Middle frontal gyrus (tissue), 1 donor: Measurements from ENCODE around the gene PARD6G.
"Not testable (repeated sequence)": the region's sequence is repeated elsewhere in the genome, so short reads cannot be mapped to it uniquely, and the experiment has no call there.

Experiments
- DNase-seq: peaks from one replicate; pipeline ENCODE4 v3.0.0-alpha.2; 2015; ENCODE audit warnings: low spot score; ENCODE audit errors: extremely low spot score

The PARD6G gene

DNA sequence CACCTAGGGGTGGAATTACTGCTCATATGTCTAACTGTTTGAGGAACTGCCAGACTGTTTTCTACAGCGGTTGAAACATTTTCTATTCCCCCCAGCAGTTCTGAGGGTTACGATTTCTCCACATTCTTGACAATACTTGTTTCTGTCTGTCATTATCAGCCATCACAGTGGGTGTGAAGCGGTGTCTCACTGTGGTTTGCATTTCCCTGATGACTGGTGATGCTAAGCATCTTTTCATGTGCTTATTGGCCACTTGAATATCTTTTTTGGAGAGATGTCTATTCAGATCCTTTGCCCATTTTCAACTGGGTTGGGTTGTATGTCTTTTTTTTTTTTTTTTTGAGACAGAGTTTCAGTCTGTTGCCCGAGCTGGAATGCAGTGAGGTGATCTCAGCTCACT, 75.3 kb downstream of the PARD6G start:
- DNase-seq = no peak

GRCh38 chr18:80171054-80171872, 76.1 kb downstream of the PARD6G start:
- DNase-seq = no peak

DNA sequence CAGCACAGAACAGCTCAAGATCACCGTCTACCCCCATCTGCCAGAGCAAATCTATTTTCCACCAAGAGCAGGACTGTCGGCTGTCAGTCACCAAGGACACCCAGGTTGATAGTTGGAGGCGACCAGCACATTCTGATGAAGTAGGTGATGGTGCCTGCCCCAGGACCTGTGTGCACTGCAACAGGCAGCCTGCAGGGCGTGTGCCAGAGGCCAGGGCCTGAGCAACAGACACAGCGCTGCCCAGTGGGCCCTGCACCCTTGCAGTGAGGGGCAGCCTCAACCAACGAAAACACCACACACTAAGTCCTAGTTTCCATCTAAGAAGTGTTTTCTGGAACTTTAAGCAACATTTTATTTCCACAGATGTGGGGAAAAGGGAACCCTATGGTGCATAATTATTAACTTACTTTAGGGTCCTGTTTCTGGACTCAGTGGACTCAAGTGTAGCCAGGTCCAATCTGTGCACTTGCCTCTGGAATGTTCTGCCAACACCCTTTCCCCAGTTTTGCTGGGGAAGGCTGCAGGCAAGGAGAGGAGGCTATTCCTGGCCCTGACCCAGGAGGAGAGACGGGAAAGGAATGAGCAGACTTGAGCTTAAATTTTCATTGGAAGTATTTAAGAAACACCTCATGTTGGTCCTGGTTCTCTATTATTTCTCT, 76.8 kb downstream of the PARD6G start:
- no peak for DNase-seq

GRCh38 chr18:80169607-80170006, 77.7 kb downstream of the PARD6G start:
- no peak for DNase-seq

GRCh38 chr18:80168982-80169381, 78.3 kb downstream of the PARD6G start:
- no peak for DNase-seq

DNA sequence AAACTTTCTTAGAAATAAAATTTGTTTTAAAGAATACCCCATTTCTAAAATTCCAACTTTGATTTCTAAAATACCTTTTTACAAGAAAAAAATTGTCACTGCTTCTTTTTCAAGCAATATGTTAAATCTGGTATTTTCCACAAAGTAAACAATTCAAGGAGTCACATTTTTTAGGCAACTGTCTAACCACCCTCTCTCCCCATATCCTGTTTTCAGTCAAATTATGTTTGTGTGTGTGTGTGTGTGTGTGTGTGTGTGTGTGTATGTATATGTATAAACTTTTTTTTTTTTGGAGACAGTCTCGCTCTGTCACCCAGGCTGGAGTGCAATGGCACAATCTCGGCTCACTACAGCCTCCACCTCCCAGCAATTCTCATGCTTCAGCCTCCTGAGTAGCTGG, 79.0 kb downstream of the PARD6G start:
- no peak for DNase-seq

GRCh38 chr18:80167931-80168330, 79.4 kb downstream of the PARD6G start:
- DNase-seq = no peak

DNA sequence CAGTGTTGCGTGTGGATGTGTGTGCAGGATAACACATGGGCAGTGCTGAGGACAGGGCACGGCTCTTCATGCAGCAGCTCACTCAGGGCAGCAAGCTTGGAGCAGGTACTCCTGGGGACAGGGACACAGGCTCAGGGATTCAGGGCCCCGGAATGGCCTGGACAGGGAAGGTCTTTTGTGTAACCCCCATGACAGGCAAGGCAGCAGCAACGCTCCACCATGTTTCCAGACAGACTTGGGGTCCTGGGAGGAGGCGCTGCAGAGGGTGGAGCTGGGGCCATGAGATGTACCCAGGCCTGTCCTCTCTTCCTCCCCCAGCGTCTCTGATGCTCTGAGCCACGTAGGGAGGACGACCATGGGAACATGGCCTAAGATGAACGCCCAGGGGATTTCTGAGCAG, 80.0 kb downstream of the PARD6G start:
- DNase-seq = no peak

DNA sequence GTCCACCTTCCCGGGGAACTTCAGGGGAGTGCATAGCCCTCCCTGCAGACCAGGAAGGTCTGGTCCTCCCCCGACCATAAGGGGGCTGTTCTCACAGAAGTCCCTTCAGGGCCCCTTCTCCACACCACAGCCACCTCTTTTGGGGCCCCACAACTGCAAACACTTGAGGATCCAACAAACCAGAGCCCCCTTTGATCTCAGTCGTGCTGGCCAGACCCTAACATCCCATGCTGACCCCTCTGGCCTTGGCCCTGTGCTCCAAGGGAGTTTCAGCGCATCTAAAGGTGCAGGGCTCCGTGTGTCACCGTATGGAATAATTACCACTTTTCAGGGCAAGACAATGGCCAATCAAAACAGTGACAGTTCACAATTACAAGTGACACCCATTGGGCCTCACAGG, 80.6 kb downstream of the PARD6G start:
- DNase-seq = no peak

- no peak for DNase-seq
These were observed 81.1 kb downstream of the PARD6G start for GRCh38 chr18:80166240-80166639.

DNA sequence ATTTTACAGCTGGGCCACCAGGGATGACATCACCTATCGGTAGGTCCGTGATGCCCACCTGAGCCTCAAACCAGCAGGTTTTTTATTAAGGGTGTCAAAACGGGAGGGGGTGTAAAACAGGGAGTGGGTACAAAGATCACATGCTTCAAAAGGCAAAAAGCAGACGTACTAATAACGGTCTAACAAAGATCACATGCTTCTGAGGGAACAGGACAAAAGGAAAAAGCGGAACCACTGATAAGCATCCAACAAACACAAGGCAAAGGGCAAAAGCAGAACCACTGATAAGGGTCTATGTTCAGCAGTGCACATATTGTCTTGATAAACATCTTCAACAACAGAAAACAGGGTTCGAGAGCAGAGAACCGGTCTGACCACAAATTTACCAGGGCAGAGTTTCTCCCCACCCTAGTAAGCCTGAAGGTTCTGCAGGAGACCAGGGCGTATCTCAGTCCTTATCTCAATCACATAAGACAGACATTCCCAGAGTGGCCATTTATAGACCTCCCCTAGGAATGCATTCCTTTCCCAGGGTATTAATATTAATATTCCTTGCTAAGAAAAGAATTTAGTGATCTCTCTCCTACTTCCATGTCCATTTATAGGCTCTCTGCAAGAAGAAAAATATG, 82.5 kb downstream of the PARD6G start:
- DNase-seq = not testable (repeated sequence)

GRCh38 chr18:80163183-80163582, 84.1 kb downstream of the PARD6G start:
- no peak for DNase-seq

DNA sequence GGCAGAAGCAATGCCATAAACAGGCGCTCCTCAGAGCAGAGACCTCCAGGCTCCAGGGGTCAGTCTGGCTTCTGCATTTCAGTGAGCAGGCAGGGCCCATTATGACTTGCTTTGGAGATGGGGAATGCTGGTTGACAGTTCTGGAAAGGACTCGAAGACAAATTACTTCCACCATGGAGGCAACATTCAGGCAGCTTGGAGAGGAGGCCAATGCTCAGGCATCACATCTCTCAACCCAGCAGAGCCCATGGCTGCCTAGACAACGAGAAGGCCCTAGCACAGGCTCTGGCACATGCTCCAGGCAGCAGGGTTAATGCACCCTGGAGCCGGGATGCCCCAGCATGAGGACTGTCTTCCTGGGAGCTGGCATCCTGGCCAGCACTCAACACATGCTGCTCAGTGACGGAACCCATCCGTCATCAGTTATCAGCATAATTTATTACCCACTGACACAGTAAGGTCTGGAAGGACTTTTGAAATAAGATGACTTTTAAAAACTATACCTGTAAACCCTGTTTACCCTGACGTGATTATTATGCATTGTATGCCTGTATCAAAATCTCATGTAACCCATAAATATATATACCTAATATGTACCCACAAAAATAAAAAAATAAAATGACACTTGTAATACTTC, 85.4 kb downstream of the PARD6G start:
- no peak for DNase-seq

- DNase-seq = no peak
These were observed 87.3 kb downstream of the PARD6G start for GRCh38 chr18:80159713-80160636.

DNA sequence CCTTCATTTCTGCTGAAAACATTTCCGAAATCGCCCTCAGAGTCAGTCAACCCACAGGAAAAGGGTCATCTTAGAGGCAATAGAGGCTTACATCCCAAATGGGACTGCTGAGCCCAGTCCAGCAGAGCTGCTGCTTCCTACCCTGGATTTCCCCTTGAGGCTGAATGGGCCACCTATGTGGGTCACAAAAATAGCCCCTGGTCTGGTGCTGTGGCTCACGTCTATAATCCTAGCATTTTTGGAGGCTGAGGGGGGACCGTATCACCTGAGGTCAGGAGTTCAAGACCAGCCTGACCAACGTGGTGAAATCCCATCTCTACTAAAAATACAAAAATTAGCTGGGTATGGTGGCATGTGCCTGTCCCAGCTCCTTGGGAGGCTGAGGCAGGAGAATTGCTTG, 88.9 kb downstream of the PARD6G start:
- DNase-seq = no peak

DNA sequence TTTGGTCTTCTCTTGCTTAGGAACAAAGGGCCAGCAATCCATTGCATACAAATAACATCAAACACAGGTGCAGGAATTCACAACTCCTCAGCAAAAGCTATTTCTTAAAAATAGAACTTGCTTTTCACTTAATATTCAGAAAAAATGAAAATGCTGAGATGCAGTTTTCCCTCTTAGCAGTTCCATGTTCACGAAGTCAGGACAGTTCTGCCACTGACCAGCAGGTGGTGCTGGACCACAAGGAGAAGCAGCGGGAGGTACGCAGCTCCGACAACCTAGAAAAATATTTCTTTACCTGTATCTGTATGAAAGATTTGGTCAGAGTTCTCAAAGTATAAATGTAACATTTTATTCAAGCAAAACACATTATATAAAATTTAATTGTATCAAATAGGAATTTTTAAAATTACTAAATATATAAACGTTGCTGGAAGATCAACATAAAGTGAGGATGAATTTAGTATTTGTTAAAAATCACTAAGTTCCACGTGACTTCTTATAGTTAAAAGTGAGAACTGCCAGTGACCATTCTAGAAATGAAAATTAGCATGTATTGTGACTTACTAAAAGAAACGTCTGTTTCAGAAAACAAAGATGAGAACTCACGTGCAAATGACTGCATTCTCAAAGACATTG, 89.5 kb downstream of the PARD6G start:
- peak; percentile 86 for DNase-seq

GRCh38 chr18:80154293-80154692, 93.0 kb downstream of the PARD6G start:
- DNase-seq = no peak

- DNase-seq = no peak
These were observed 97.6 kb downstream of the PARD6G start for GRCh38 chr18:80149667-80150066.

DNA sequence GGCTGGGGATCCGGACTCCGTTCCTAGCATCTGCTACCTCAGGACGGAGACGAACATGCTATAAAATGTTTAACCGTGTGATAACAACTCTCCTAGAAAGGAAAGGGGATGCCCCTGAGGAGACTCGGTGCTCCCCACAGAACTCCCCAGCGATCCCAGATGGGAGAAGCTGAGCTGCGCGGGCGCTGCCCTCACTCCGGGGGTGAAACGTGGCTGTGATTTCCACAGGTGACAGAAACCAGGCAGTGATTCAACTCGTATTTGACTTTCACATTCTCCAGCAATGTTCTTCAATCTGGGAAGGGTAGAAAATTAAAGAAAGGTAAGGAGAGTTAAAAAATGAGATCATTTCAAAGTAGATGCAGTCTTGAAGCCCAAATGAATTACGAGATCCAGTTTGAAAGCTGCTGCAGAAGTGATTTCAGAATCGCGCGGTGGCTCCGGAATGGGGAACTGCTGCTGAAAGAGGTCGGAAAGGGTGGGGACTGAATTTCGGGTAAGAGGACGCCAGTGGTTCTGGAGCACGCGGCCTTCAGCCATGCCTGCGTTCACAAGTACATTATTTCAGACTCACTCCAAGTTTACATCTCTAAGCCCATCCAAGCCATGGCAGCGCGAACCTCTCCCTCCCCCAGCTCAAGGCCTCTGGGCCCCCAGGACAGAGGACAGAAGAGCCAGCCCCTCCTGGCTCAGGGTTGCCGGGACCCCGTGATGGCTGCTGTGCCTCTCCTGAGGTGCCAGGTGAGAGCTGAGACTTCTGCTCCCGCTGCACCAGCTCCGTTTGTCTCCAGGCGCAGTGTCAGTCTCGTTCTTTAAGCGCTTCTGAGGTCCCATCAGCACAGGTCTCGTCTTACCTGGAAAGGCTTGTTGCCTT, 98.8 kb downstream of the PARD6G start:
- no peak for DNase-seq
